Measurements from ENCODE around the gene GSTM5.

DNA sequence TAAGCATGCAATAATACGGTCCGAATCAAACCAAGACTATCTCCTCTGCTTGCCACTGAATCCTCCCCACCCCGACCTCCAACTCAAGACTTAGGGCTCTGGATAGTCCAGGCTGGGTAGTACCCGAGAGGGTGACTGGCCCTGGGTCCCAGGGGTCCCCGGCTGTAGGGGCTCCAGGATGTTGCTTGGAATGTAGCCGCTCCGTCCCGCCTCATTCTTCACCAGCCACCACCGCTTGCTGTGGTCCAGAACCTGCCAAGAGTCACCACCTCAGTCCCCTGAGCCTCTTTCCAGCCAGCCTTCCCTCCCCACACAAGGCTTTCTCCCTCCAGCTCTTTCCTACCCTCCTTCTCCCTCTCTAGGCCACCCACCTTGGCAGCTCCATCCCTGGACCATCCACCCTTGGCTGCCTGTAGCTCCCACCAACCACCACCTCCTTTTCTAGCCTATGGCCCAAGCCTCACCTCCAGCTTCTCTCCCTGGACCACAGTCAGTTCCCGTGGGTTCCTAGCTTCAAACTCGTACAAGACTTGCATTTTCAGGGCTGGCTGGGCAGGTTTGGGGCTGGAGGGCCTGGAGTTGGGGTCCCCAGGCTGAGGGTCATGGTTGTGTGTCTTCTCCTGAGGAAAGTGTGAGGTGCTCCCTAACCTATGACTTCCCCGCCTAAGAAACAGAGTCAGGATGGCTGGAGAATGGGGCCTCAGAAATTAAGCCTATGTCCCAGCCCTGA lies 39.6 kb downstream of the GSTM5 start:
- TF ChIP-seq OSR1 (CRISPR knock-in tag; IDR thresholded peaks at IDR 0.05) (no peak), SNAI2 (CRISPR knock-in tag; IDR thresholded peaks at IDR 0.05) (no peak), BACH2 (CRISPR knock-in tag; IDR thresholded peaks at IDR 0.05; ENCODE audit: borderline replicate concordance) (no peak), ZFP3 (CRISPR knock-in tag; IDR thresholded peaks at IDR 0.05) (no peak), CSDC2 (CRISPR knock-in tag; IDR thresholded peaks at IDR 0.05) (no peak), ESRRG (CRISPR knock-in tag; IDR thresholded peaks at IDR 0.05) (no peak), TCF4 (CRISPR knock-in tag; IDR thresholded peaks at IDR 0.05; ENCODE audit: borderline replicate concordance) (no peak), ISL1 (CRISPR knock-in tag; IDR thresholded peaks at IDR 0.05) (no peak), ZFP30 (CRISPR knock-in tag; IDR thresholded peaks at IDR 0.05) (no peak), ARNTL (CRISPR knock-in tag; IDR thresholded peaks at IDR 0.05; ENCODE audit: borderline replicate concordance, low read depth) (no peak)
- TF ChIP-seq, protein P1, sequence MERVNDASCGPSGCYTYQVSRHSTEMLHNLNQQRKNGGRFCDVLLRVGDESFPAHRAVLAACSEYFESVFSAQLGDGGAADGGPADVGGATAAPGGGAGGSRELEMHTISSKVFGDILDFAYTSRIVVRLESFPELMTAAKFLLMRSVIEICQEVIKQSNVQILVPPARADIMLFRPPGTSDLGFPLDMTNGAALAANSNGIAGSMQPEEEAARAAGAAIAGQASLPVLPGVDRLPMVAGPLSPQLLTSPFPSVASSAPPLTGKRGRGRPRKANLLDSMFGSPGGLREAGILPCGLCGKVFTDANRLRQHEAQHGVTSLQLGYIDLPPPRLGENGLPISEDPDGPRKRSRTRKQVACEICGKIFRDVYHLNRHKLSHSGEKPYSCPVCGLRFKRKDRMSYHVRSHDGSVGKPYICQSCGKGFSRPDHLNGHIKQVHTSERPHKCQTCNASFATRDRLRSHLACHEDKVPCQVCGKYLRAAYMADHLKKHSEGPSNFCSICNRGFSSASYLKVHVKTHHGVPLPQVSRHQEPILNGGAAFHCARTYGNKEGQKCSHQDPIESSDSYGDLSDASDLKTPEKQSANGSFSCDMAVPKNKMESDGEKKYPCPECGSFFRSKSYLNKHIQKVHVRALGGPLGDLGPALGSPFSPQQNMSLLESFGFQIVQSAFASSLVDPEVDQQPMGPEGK (CRISPR knock-in tag; IDR thresholded peaks at IDR 0.05; ENCODE audit: borderline replicate concordance) = no peak
- TF ChIP-seq, protein P2, sequence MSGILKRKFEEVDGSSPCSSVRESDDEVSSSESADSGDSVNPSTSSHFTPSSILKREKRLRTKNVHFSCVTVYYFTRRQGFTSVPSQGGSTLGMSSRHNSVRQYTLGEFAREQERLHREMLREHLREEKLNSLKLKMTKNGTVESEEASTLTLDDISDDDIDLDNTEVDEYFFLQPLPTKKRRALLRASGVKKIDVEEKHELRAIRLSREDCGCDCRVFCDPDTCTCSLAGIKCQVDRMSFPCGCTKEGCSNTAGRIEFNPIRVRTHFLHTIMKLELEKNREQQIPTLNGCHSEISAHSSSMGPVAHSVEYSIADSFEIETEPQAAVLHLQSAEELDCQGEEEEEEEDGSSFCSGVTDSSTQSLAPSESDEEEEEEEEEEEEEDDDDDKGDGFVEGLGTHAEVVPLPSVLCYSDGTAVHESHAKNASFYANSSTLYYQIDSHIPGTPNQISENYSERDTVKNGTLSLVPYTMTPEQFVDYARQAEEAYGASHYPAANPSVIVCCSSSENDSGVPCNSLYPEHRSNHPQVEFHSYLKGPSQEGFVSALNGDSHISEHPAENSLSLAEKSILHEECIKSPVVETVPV (CRISPR knock-in tag; IDR thresholded peaks at IDR 0.05) = no peak
